Testis (tissue), 2 donors: Measurements from ENCODE around the gene GET4.

Experiments
- POLR2A ChIP-seq: fragments of 450-650 bp; IDR thresholded peaks from one replicate; pipeline ENCODE4 v1.6.1; 2017; ENCODE audit warnings: antibody characterized with exemption, mild to moderate bottlenecking, moderate library complexity
- TF ChIP-seq, protein P1 (sequence below), 3 experiments: fragments of 450-650 bp in 2 of 3; fragments of 200-600 bp in 1 of 3; sonication (generic) in 1 of 3; IDR thresholded peaks; one replicate each; pipeline ENCODE4 v1.5.1; 2016 to 2019; ENCODE audit warnings: antibody characterized with exemption in 3 of 3, mild to moderate bottlenecking in 2 of 3, moderate library complexity in 1 of 3

DNA sequence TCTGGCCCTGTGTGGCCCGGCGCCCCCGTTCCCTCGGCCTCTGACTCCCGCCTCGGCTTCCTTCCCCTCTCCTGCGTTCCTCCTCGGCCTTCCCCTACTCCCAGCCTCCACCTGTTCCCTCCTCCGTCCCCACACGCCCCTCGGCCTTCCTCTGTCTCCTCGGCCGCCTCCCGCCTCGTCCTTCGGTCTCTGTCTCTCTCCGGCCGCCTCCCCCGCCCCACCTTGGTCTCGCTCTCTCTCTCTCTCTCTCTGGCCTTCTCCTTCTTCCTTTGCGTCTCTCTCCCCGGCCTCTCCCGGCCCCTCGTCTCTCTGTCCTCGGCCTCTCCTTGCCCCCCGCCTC lies 588 bp downstream of the GET4 start:
- TF ChIP-seq POLR2A = no peak
- TF ChIP-seq, protein P1, sequence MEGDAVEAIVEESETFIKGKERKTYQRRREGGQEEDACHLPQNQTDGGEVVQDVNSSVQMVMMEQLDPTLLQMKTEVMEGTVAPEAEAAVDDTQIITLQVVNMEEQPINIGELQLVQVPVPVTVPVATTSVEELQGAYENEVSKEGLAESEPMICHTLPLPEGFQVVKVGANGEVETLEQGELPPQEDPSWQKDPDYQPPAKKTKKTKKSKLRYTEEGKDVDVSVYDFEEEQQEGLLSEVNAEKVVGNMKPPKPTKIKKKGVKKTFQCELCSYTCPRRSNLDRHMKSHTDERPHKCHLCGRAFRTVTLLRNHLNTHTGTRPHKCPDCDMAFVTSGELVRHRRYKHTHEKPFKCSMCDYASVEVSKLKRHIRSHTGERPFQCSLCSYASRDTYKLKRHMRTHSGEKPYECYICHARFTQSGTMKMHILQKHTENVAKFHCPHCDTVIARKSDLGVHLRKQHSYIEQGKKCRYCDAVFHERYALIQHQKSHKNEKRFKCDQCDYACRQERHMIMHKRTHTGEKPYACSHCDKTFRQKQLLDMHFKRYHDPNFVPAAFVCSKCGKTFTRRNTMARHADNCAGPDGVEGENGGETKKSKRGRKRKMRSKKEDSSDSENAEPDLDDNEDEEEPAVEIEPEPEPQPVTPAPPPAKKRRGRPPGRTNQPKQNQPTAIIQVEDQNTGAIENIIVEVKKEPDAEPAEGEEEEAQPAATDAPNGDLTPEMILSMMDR (IDR thresholded peaks at IDR 0.05) = no peak
